Stimulated activated CD8-positive, alpha-beta memory T cell treated with anti-CD3 and anti-CD28 coated beads, Interleukin-4, amount 100 ng/mL, for 1 hour (primary cell): Measurements from ENCODE around the gene CCM2.
"Not testable (repeated sequence)": the region's sequence is repeated elsewhere in the genome, so short reads cannot be mapped to it uniquely, and the experiment has no call there.

Source experiments
- DNase-seq, 2 donors: peaks; one replicate each; pipeline ENCODE4 v3.0.0-alpha.2; 2020; ENCODE audit warnings: low read depth in 2 of 2, low spot score in 1 of 2

CCM2 gene

DNA sequence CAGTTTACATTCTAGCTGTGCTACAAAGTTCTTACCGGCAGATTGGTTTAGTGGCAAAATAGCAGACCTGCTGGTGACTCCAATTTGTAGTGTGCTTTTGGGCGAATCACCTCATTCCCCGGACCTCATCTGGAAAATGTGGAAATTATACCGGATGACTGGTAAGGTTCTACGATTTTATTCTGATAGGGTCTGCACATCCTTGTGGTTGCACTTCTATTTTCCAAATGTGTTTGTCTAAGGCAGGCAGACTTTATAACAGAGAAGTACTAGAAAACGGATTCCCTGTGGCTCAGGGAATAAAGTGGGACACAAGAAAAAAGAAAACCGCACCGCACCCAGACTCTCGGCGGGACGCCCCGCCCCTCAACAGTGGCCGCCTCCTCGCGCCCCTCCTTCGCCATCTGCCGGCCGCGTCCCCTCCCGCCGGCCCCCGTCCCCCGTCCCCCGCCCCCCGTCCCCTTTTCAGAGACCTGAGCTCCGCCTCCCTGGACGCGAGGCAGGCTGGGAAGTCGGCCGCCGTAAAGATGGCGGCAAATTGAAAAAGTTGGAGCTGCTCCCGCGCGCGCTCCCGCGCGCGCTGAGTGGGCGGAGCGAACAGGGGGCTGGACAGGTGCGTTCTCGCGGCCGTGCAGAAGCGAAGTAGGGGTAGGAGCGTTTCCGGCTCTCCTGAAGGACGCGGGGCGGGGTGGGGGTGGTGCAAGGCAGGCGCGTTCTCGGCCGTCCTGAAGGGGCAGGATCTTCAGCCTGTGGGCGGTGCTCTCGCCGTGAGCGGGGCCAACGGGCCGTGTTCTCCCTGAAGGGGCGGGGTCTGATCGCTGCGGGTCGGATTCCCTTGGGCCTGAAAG is 532 bp upstream of the CCM2 start:
- peak; percentile 97 for DNase-seq

DNA sequence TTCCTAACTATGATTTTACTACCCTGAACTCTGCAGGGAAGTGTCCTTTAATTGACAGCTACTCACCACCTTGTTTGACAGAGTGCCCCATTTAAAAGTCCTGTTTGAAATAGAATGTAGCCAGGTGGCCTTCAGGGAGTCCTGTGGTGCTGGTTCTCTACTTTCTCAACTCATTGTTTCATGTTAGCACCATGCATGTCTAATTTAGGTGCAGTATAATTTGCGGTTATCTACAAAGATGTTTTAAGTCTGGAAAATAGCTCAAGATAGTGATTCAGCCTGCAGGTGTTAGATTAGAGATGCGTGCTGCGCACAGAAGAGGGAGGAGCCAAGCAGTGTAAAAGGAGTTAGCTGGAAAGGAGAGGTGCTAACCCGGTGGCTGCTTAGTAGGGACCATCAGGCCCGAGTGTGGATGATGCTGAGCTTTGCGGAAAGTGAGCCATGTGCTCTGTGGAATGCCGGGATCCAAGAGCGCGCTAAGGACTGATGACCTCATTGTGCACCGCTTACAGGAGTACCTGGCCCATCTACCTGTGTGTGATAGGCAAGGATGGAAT is 1.2 kb downstream of the CCM2 start:
- DNase-seq = peak in 1 of 2 donors; percentile 43

GRCh38 chr7:45001826-45002225 is 1.8 kb downstream of the CCM2 start:
- no peak for DNase-seq

GRCh38 chr7:45003789-45004188 is 3.8 kb downstream of the CCM2 start:
- no peak for DNase-seq

- no peak for DNase-seq
These were observed 7.1 kb downstream of the CCM2 start for GRCh38 chr7:45007106-45007505.

- no peak for DNase-seq
These were observed 7.7 kb downstream of the CCM2 start for GRCh38 chr7:45007571-45008328.

DNA sequence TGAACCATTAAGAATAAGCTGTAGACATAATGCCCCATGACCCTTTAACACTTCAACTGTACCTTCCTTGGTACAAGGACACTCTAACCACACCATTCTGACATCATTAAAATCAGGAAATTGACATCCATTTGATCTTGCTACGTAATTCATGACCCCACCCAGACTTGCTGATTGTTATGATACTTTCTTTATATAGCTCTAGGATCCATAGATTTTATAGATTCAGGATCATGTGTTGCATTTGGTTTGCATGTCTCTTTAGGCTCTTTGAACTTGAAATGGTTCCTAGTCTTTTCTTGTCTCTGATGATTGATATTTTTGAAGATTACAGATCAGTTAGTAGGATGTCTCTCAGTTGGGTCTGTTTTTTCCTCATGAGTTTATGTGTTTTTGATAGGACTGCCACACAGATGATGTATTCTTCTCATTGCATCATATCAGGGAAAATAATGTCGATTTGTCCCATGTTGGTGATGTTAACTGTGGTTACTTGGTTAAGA is 13.5 kb downstream of the CCM2 start:
- DNase-seq = no peak

- no peak for DNase-seq
These were observed 15.3 kb downstream of the CCM2 start for GRCh38 chr7:45015313-45015712.

DNA sequence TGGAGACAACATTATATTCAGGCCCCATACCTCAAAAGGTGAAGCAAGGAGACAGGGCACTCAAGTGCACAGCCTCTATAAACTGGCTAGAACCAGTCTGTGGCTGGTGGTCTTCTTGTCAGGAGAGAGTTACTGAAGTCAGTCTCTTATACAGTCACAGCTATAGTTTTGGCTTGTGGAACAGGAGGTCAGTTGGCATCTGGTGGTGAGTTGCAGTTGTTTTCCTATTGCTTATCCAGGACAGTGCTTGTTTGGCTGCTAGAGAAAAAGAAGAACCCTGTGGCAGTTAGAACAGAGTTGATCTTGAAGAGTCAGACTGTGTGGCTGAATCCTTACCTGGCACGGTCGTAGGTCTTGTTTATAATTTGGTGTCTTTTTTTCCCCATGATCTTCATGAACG is 17.3 kb downstream of the CCM2 start:
- no peak for DNase-seq

DNA sequence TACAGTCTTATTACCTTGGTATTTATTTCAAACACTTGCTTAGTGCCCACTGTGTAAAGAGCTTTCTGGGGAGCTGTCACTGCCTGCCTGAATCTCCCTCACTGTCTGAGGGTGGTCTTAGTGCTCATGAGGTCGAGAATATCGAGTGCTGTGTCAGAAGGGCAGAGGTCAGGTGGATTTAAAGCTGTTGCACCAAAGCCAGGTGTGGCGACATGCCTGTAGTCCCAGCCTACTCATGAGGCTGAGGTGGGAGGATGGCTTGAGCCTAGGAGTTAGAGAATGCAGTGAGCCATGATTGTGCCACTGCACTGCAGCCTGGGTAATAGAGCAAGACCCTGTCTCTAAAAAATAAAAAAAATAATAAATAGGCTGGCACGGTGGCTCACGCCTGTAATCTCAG is 20.9 kb downstream of the CCM2 start:
- DNase-seq = no peak

DNA sequence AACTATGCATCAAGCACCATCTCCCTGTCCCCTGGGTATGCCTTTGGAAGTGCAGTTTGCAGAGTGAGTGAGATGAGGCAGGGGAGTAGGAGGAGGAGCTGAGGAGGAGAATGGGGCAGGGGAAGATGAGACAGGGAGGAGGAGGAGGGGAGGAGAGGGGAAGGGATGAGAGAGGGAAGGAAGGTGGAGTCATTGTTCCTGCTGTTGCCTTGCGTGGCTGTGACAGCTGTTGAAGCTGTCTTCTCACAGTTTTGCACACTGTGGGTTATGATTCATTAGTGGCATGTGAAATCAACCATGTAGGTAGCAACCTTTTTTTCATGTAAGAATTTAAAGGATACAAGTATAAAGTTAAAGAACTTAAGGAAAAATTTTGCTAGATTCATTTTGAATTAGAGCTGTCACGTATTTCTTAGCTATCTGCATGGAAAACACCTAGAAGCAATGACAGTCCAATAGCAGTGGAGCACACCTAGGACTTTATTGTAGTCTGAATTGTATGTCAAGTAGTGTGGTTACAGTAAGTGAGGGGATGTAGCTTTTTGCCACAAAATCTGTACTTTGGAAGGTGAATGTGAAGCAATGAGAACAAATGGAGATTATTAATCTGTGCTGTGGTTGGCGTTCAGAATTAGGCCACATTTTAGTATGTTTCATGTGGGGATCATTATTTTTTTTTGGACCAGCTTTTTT is 21.7 kb downstream of the CCM2 start:
- DNase-seq = no peak

GRCh38 chr7:45024126-45024744 is 24.2 kb downstream of the CCM2 start:
- no peak for DNase-seq

DNA sequence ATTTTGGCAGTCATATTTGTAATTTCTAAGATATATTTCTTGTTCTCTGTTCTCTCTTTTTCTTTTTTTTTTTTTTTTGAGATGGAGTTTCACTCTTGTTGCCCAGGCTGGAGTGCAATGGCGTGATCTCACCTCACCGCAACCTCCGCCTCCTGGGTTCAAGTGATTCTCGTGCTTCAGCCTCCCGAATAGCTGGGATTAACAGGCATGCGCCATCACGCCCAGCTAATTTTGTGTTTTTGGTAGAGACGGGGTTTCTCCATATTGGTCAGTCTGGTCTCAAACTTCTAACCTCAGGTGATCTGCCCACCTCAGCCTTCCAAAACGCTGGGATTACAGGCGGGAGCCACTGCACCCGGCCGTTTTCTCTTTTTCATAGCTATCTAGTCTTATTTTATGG is 25.5 kb downstream of the CCM2 start:
- not testable (repeated sequence) for DNase-seq

DNA sequence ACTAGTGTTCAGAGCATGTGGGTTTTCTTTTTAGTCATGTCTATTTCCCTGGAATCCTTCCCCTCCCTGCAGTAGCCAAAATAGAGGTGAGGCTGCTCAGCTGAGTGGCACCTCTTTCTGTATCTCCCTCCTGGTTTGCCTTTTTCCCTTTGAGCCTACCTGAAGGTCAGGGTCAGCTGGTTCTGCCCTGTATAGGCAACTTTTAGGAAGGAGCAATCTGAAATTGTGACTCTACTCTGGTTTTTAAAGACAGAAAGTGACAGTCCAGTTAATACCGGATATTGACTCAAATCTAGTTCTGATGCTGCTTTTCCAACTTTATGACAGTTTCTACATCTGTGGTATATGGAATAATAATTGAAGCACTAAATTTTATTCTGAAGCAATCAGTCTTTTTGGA is 26.0 kb downstream of the CCM2 start:
- DNase-seq = no peak

DNA sequence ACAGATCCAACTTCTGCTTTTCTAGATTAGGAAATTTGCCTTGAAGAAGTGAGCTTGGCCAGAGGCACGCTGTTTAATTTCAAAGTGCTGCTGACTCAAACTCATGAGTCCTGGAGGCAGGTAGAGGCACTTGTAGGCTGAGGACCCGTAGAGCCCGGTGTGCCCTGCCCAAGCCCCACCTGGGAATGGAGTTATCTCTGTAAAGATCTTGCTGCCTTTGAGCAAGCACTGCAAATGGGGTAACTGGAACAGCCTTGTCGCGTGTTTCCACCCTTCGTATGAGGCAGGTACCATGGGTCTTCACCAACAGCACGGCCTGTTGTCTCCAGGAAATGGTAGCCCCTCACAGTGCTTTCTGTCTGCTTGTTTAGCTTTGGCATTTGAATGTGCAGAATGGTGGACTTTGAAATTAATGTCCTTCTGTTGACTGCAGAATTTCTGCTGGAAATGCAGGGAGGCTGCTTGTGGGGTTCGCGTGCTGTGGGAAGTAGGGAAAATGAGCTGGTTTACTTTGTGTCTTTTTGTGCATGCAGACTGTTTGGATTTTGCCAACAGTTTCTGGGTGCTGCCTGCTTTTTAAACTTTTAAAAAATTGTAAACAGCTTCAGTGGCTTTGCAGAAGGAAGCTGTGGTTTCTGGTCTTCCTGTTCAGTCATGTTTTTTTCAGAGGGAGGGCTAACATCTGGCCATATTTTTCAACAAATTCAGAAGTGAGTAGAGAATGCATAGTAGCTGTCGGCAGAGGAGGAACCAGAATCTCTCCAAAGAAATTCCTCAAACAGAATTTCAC is 27.2 kb downstream of the CCM2 start:
- DNase-seq = peak in 1 of 2 donors; percentile 13

DNA sequence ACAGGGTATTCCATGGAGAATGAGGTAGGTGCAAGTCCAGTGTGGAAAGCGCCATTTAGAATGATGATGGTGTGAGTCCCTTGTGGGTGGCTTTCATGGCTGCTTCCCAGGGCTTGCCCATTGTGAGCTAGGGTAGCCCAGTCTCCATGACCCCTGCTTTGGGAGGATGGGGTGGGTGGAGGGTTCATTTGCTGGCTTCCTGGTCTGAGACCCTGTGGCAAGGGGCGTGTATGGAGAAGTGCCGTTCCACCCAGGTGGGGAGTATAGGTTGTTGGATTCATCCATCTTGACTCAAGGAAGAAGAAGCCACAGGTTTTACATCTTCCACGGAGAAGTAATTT is 27.7 kb downstream of the CCM2 start:
- DNase-seq = no peak

GRCh38 chr7:45028138-45028919 is 28.3 kb downstream of the CCM2 start:
- no peak for DNase-seq

- no peak for DNase-seq
These were observed 28.9 kb downstream of the CCM2 start for GRCh38 chr7:45028920-45029344.

- no peak for DNase-seq
These were observed 31.8 kb downstream of the CCM2 start for GRCh38 chr7:45031829-45032228.
